SK-N-SH (cell line): Measurements from ENCODE around the gene LINGO3. TPM values are rescaled to one million over a fixed set of nuclear protein-coding genes. Genes with fewer than 3 reads are reported as not detected.

Experiments
- CTCF ChIA-PET: fragments of 300-600, 350-600 bp; formaldehyde crosslinking; extraction: SDS; loops from one replicate; lab custom pipeline; 2021; lab: Yijun Ruan, JAX
- POLR2A ChIA-PET: fragments of 350-600 bp; sonication (Branson Sonifier 250); formaldehyde crosslinking; extraction: SDS; loops from one replicate; lab custom pipeline; 2020; ENCODE audit warnings: antibody characterized with exemption, inconsistent platforms; lab: Yijun Ruan, JAX
- DNase-seq: peaks from one replicate; pipeline ENCODE4 v3.0.0; 2012
- H2AFZ ChIP-seq: fragments of 200-600 bp; sonication (generic); 2 replicates; pipeline ENCODE4 v1.8.1; 2016; ENCODE audit warnings: antibody characterized with exemption, mild to moderate bottlenecking, low read depth
- H3F3A ChIP-seq: fragments of 200-600 bp; sonication (generic); replicated peaks from 2 replicates; pipeline ENCODE3; 2016; ENCODE audit warnings: antibody characterized with exemption, mild to moderate bottlenecking; ENCODE audit not compliant: insufficient read depth
- H3K27ac ChIP-seq, 2 experiments: fragments of 200-500 bp in 1 of 2; fragments of 200-600 bp in 1 of 2; sonication (Bioruptor generic) in 1 of 2; sonication (generic), shearing (Covaris generic) in 1 of 2; 2 replicates each; pipeline versions ENCODE4 v1.5.1 to v1.6.1; 2014 to 2016; ENCODE audit warnings: low read depth in 2 of 2, inconsistent platforms in 1 of 2, low read length in 1 of 2, mild to moderate bottlenecking in 1 of 2, mixed read lengths in 1 of 2
- H3K27me3 ChIP-seq: fragments of 200-600 bp; sonication (generic), shearing (Covaris generic); 2 replicates; pipeline ENCODE4 v1.6.1; 2016; ENCODE audit warnings: mixed run types; ENCODE audit not compliant: insufficient read depth
- H3K36me3 ChIP-seq, 2 experiments: fragments of 200-500 bp in 1 of 2; fragments of 200-600 bp in 1 of 2; sonication (Bioruptor generic) in 1 of 2; sonication (generic) in 1 of 2; replicated peaks in 1 of 2; 2 replicates each; pipeline versions ENCODE3 to v1.5.1; 2014 to 2016; ENCODE audit warnings: low read length in 1 of 2, mild to moderate bottlenecking in 1 of 2; ENCODE audit not compliant: insufficient read depth in 2 of 2, control insufficient read depth in 1 of 2
- H3K4me1 ChIP-seq, 2 experiments: fragments of 200-500 bp in 1 of 2; fragments of 200-600 bp in 1 of 2; sonication (Bioruptor generic) in 1 of 2; sonication (generic), shearing (Covaris generic) in 1 of 2; 2 replicates each; pipeline versions ENCODE4 v1.5.1 to v1.6.1; 2014 to 2016; ENCODE audit warnings: low read depth in 1 of 2, low read length in 1 of 2, mixed run types in 1 of 2; ENCODE audit not compliant: insufficient read depth in 2 of 2, control insufficient read depth in 1 of 2
- H3K4me2 ChIP-seq: fragments of 200-600 bp; sonication (generic), shearing (Covaris generic); 2 replicates; pipeline ENCODE4 v1.6.1; 2017; ENCODE audit warnings: mixed run types
- H3K4me3 ChIP-seq, 2 experiments: fragments of 200-500 bp in 1 of 2; fragments of 200-600 bp in 1 of 2; sonication (Bioruptor generic) in 1 of 2; sonication (generic), shearing (Covaris generic) in 1 of 2; 2 replicates each; pipeline versions ENCODE4 v1.5.1 to v1.8.1; 2014 to 2016; ENCODE audit warnings: low read depth in 2 of 2, inconsistent platforms in 1 of 2, low read length in 1 of 2, mild to moderate bottlenecking in 1 of 2, mixed read lengths in 1 of 2, moderate library complexity in 1 of 2
- H3K79me2 ChIP-seq: fragments of 200-600 bp; sonication (generic); 2 replicates; pipeline ENCODE4 v1.8.1; 2017; ENCODE audit warnings: mild to moderate bottlenecking; ENCODE audit not compliant: insufficient read depth
- H3K9ac ChIP-seq: fragments of 200-600 bp; sonication (generic); 2 replicates; pipeline ENCODE4 v1.6.1; 2017; ENCODE audit warnings: mixed run types
- H3K9me2 ChIP-seq: fragments of 200-600 bp; sonication (generic); 2 replicates; pipeline ENCODE4 v1.6.1; 2017; ENCODE audit warnings: mixed run types
- H3K9me3 ChIP-seq: fragments of 200-600 bp; sonication (generic); 2 replicates; pipeline ENCODE4 v1.6.1; 2017; ENCODE audit warnings: mixed run types, mild to moderate bottlenecking, moderate library complexity
- H4K20me1 ChIP-seq: fragments of 200-600 bp; sonication (generic); 2 replicates; pipeline ENCODE4 v1.6.1; 2017; ENCODE audit warnings: mild to moderate bottlenecking, mixed run types; ENCODE audit not compliant: insufficient read depth
- CHD2 ChIP-seq: fragments of 150-350 bp; IDR thresholded peaks from 2 replicates; pipeline ENCODE4 v1.6.1; 2018; ENCODE audit warnings: low read length; ENCODE audit not compliant: partially characterized antibody
- EP300 ChIP-seq, 2 experiments: IDR thresholded peaks; 2 replicates each; pipeline versions ENCODE4 v1.4.0 to v1.6.1; 2012; ENCODE audit warnings: borderline replicate concordance in 1 of 2, low read depth in 1 of 2, low read length in 1 of 2
- FOSL2 ChIP-seq: IDR thresholded peaks from 2 replicates; pipeline ENCODE4 v1.4.0; 2012; ENCODE audit warnings: low read depth, mild to moderate bottlenecking, moderate library complexity, borderline replicate concordance
- JUND ChIP-seq: IDR thresholded peaks from 2 replicates; pipeline ENCODE4 v1.4.0; 2012
- NFIC ChIP-seq: IDR thresholded peaks from 2 replicates; pipeline ENCODE4 v1.4.0; 2012; ENCODE audit warnings: borderline replicate concordance
- NRF1 ChIP-seq: IDR thresholded peaks from 2 replicates; pipeline ENCODE4 v1.6.1; 2012; ENCODE audit warnings: low read depth, mild to moderate bottlenecking, low read length
- POLR2AphosphoS5 ChIP-seq: IDR thresholded peaks from 2 replicates; pipeline ENCODE4 v1.6.1; 2012; ENCODE audit warnings: low read depth, low read length
- RAD21 ChIP-seq: IDR thresholded peaks from 2 replicates; pipeline ENCODE4 v1.6.1; 2012; ENCODE audit warnings: mild to moderate bottlenecking, low read length
- RCOR1 ChIP-seq: fragments of 150-350 bp; IDR thresholded peaks from 2 replicates; pipeline ENCODE4 v1.6.1; 2017; ENCODE audit warnings: antibody characterized with exemption, low read length
- SIN3A ChIP-seq: IDR thresholded peaks from 2 replicates; pipeline ENCODE4 v1.6.1; 2012; ENCODE audit warnings: low read depth, mild to moderate bottlenecking, low read length, moderate library complexity, borderline replicate concordance
- SMC3 ChIP-seq: IDR thresholded peaks from 2 replicates; pipeline ENCODE4 v1.6.1; 2012; ENCODE audit warnings: low read depth, low read length, improper control_type of control experiment
- TEAD4 ChIP-seq: IDR thresholded peaks from 2 replicates; pipeline ENCODE4 v1.4.0; 2012; ENCODE audit warnings: mild to moderate bottlenecking, borderline replicate concordance; ENCODE audit not compliant: insufficient read depth
- WGBS: methylation state at CpG from one replicate; pipeline ENCODE4 v1.1.6; 2017; ENCODE audit warnings: low lambda C conversion rate; 5-methylcytosine and 5-hydroxymethylcytosine counted together
- polyA plus RNA-seq, 3 experiments: library from polyadenylated mRNA; depleted of rRNA; stranded (reverse); fragments of >200 nt; gene quantifications; 2 replicates each; pipeline ENCODE4 v1.2.3, GENCODE V29; 2012
- TF ChIP-seq, protein P1 (sequence below): fragments of 200-600 bp; sonication (generic); IDR thresholded peaks from 2 replicates; pipeline ENCODE4 v1.6.1; 2017; ENCODE audit warnings: antibody characterized with exemption, mild to moderate bottlenecking, moderate library complexity
- TF ChIP-seq, protein P2 (sequence below): IDR thresholded peaks from 2 replicates; pipeline ENCODE4 v1.4.0; 2012; ENCODE audit warnings: low read depth, borderline replicate concordance

LINGO3 gene
- polyA plus RNA-seq, 1 of the 3 experiments (the other 2 are of a cell fraction): not detected

DNA sequence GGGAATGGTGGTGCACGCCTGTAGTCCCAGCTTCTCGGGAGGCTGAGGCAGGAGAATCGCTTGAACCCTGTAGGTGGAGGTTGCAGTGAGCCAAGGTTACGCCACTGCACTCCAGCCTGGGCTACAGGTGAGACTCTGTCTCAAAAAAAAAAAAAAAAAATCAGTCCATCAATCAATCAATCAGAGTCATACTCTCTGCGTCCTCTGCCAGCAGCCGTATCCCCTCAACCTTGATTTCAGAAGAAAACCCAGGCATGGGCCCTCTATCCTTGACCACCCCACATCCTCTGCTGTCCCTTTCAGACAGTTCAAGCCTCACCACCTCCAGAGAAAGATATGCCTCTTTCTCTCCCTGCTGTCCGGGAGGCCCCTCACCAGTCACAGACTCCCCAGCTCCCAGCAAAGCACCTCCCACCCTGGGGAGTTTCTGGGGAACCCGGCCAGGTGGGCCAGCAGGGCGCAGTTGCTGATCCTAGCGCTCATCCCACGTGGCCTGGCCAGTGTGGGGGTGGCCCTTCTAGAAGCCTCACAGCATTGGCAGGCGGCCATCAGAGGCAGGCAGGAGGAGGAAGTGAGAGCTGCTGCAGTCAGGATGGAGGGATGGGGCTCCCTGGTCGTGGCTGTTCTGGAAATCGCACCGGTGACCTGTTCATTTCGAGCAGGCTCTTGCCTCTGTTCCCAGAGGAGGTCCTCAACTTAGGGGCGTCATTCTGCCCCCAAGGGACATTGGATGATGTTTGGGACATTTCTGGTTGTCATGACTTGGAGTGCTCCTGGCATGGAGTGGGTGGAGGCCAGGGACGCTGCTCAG lies 41.6 kb downstream of the LINGO3 start (continued):
- TF ChIP-seq TEAD4 (no peak), JUND (no peak), NFIC (peak; percentile 56), EP300 (IDR thresholded peaks at IDR 0.05; ENCODE audit: borderline replicate concordance in 1 of 2, low read depth in 1 of 2, low read length in 1 of 2) (no peak), SIN3A (no peak), POLR2AphosphoS5 (no peak), RCOR1 (no peak)
- TF ChIP-seq, all 33 proteins: peak for 3

DNA sequence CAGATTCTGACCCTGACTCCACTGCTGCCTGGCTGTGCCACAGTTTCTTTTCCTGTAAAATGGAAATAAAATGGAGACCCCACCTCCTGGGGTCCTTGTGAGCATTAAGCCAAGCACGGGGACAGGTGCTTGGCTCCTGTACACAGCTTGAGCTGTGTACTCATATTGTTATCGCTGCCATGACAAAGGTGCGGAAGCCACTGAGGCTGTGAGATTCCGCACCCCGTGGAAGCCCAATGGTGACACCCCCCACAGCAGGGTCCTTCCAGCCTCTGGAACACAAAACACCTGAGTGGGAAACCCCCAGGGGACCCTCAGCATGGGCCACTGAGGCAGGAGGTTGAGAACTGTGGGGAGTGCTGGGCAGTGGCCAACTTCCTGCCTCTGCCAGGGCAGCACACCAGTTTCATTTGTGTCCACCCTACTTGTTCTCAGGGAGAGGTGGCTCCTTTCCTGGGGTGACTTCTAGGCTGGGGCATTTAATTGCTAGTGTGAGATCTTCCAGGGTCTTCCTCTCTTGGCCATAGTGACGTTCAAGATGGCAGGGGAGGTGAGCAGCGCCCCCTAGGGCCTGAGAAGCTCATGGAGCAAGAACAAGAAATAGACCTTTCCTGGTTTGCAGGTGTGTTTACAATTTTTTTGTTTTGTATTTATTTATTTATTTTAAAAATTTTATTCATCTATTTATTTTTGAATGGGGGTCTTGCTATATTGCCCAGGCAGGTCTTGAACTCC lies 46.3 kb downstream of the LINGO3 start:
- Histone ChIP-seq H3K4me3 (no peak overlapping the region; a peak in 1 of 4 replicates), H3K9me2 (no peaks in the 10 kb centered on the region), H3K9ac (no peak overlapping the region), H4K20me1 (no peaks in the 10 kb centered on the region), H3F3A (peaks cover 7% of the 10 kb centered on the region), H3K4me1 (peaks cover 0 to 3% of the 10 kb centered on the region in 2 experiments; a peak in 1 of 4 replicates), H3K27ac (no peak overlapping the region), H3K9me3 (no peaks in the 10 kb centered on the region), H2AFZ (no peak overlapping the region), H3K36me3 (no peaks in the 10 kb centered on the region), H3K4me2 (no peak overlapping the region), H3K27me3 (no peaks in the 10 kb centered on the region), H3K79me2 (no peaks in the 10 kb centered on the region)
- ChIA-PET POLR2A (interaction anchor here (1.3 kb wide), 1 partner anchor 9 kb away, joined by 4 read pairs; no protein-coding TSS in a partner anchor), CTCF (interaction anchor here (0.5 to 9.8 kb wide), 15 partner anchors 11 to 136 kb away, joined by 3 to 121 read pairs (median 4); partner anchors contain the start of genes AMH and PLEKHJ1)
- DNase-seq: peak; percentile 49
- 10% methylated on average over 2 of the region's 7 CpGs for WGBS
- peak; percentile 27 for TF ChIP-seq SMC3
- no peak for TF ChIP-seq JUND
- no peak for TF ChIP-seq CHD2
- TF ChIP-seq FOSL2: no peak
- TF ChIP-seq, protein P1, sequence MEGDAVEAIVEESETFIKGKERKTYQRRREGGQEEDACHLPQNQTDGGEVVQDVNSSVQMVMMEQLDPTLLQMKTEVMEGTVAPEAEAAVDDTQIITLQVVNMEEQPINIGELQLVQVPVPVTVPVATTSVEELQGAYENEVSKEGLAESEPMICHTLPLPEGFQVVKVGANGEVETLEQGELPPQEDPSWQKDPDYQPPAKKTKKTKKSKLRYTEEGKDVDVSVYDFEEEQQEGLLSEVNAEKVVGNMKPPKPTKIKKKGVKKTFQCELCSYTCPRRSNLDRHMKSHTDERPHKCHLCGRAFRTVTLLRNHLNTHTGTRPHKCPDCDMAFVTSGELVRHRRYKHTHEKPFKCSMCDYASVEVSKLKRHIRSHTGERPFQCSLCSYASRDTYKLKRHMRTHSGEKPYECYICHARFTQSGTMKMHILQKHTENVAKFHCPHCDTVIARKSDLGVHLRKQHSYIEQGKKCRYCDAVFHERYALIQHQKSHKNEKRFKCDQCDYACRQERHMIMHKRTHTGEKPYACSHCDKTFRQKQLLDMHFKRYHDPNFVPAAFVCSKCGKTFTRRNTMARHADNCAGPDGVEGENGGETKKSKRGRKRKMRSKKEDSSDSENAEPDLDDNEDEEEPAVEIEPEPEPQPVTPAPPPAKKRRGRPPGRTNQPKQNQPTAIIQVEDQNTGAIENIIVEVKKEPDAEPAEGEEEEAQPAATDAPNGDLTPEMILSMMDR: peak; percentile 67
- no peak for TF ChIP-seq NRF1
- TF ChIP-seq, protein P2, sequence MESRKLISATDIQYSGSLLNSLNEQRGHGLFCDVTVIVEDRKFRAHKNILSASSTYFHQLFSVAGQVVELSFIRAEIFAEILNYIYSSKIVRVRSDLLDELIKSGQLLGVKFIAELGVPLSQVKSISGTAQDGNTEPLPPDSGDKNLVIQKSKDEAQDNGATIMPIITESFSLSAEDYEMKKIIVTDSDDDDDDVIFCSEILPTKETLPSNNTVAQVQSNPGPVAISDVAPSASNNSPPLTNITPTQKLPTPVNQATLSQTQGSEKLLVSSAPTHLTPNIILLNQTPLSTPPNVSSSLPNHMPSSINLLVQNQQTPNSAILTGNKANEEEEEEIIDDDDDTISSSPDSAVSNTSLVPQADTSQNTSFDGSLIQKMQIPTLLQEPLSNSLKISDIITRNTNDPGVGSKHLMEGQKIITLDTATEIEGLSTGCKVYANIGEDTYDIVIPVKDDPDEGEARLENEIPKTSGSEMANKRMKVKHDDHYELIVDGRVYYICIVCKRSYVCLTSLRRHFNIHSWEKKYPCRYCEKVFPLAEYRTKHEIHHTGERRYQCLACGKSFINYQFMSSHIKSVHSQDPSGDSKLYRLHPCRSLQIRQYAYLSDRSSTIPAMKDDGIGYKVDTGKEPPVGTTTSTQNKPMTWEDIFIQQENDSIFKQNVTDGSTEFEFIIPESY: no peak
- TF ChIP-seq RAD21: peak; percentile 56
